Head of caudate nucleus (tissue), 42 donors: ENCODE measurements around the gene MAP1LC3B2.
A peak's percentile ranks its signal among the peaks of the same experiment; 100 is the strongest.
"Not testable (repeated sequence)": the region's sequence is repeated elsewhere in the genome, so short reads cannot be mapped to it uniquely, and the experiment has no call there.

Experiments used
- DNase-seq, 42 donors: peaks; one replicate each; pipeline versions ENCODE4 v3.0.0 to v3.0.0-alpha.2; 2020 to 2021; ENCODE audit warnings: mixed read lengths in 7 of 42
- intact Hi-C: fragments of 100-400 bp; cut with DNase I; formaldehyde crosslinking; loops from one replicate; pipeline ENCODE4 v1.15.0; 2022

MAP1LC3B2 gene

DNA sequence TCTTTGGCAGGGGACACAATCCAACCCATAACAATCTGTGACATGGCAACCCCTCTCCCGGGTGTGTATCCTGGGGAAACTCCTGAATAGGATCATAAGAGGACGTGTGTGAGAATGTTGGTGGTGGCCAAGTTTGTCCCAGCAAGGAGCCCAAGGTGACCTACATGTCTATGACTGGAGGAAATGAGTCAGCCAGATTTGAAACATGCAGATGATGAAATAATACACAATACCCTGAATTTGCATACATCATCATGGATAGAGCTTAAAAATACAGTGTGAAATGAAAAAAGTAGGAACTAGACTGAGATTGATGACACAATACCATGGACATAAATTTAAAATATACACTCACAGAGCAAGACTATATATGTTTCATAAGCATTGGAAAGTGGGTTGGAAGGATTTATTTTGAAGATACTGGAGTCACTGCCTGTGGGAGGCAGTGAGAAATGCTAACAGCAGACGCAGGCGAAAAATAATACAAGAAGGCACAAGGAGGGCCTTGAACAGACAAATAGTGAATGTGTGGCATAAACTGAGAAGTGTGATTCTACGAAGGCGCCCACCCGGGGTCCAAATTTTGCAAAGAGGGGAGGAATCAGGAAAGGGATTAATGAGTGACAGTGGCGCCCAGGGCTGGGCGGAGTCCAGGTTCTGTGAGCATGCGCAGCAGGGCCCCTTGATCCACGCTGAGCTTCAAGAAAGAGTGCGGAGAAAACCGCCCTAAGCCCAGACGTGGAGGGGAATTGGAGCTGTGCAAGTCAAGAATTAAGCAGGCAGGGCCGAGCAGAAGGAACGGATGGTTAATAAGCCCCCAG lies 7.0 kb upstream of the MAP1LC3B2 start:
- no peak for DNase-seq
- intact Hi-C loops: no loop called here

DNA sequence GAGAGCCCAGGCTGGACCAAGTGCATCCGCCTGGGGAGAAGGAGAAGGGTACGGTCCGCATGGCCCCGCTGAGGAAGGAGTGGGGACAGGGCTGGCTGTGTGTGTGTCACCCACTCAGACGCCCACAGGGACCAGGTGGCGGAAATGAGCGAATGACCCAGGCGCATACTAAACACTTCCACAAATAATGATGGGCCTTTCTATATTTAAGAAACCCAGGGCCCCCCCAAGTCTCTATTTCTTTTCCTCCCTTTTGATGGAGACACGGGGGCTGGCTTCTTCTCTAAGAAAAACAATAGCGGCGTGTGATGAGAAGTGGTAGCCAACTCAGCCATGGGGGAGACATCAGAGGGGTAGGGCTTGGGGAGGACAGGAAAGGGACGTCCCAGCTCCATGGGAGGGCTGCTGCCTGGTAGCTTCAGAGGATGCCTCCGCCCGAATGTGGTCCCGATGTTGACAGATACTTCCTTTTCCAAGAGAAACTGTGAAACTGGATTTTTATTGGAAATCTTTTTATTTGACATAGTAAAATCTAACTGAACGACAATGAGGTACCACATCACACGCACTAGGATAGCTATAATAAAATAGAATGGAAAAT lies 6.3 kb upstream of the MAP1LC3B2 start:
- intact Hi-C loops: no loop called here
- no peak for DNase-seq

DNA sequence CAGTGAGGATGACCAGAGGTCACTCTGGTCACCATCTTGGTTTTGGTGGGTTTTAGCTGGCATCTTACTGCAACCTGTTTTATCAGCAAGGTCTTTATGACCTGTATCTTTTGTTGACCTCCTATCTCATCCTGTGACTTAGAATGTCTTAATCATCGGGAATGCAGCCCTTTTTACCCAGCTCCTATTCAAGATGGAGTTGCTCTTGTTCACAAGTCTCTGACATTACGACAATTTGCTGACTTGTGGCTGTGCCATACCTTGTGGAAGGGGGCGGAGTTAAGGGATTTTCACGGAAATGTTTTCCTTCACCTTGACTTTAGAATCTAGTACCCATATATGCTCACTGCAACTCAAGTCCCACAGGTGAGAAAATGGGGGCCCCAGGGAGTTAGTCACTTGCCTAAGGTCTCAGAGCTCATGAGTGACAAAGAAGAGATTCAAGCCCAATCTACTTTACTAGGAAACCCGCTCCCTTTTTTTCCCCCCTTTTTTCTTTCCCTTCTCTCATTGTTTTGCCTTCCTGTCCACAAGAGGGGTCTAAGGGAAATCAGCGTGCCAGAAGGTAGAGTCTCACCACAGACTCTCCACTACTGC lies 2.7 kb upstream of the MAP1LC3B2 start:
- intact Hi-C loops: no loop called here
- no peak for DNase-seq

DNA sequence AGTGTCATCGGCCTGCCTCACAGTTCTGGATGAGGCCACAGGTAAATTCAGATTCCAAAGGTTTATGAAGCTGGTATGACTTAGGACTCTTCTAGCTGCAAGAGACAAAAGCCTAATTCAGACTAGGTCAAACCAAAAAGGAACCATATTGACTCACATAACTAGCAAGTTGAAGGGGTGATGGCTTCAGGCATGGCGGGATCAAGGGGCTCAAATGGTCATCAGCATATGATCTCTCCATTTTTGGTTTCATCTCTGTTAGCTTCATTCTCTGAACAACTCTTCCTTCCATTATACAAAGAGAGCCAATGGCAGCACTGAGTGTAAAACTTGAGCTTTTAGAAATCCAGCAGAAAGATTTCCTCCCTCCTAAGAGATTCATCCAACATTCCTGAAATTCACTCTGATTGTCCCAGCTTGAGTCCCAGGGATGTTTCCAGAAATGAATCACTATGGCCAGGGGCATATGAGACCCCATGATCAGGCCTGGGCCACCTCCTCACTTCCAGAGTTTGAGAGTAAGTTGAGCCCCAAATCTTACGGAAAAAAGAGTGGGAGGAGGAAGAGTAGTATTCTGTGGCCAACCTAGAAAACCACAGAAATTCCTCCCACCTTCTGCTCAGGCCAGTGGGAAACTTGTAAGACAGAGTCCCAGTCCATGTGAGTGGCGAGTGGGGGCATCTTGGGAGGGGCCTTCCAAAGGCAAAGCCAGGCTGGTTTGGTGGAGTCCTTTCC lies 2.0 kb upstream of the MAP1LC3B2 start:
- intact Hi-C loops: no loop called here

DNA sequence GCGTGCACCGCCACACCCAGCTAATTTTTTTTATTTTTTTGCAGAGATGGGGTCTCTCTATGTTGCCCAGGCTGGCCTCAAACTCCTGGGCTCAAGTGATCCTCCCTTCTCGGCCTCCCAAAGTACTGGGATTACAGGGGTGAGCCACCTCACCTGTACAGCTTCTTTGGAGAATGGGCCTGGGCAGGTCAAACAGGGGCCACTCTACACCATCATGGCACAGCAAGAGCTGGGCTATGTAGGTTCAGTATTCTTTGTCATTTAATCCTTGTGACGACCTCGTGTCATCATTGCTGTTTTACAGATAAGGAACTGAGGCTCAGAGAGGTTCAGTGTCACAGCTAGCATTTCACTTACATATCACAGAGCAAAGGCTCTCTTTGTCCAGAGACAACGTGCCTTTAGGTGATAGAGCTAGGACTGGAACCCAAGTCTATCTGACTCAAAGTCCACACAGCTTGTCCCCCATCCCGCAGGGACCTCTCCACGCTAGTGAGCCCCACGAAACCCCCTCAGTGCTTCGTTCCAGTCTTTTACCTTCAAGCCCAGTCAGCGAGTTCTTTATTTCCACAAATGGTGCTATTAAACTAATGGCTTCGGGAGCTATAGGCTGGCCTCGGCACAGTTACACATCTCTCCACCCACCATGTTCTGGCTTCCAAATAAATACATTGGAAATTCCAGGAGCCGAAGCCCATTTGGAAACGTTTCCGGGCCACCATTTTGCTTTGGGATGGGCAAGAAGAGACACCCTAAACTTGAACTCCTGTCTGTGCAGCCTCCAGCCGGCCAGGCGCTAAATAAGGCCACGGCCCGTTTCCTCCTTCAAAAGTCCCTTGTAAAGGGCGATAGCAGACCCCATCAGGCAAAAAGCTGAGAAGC lies 660 bp upstream of the MAP1LC3B2 start:
- DNase-seq: no peak
- intact Hi-C loops: no loop called here

More for the DNA sequence above, 2.0 kb upstream of the MAP1LC3B2 start:
- no peak for DNase-seq

DNA sequence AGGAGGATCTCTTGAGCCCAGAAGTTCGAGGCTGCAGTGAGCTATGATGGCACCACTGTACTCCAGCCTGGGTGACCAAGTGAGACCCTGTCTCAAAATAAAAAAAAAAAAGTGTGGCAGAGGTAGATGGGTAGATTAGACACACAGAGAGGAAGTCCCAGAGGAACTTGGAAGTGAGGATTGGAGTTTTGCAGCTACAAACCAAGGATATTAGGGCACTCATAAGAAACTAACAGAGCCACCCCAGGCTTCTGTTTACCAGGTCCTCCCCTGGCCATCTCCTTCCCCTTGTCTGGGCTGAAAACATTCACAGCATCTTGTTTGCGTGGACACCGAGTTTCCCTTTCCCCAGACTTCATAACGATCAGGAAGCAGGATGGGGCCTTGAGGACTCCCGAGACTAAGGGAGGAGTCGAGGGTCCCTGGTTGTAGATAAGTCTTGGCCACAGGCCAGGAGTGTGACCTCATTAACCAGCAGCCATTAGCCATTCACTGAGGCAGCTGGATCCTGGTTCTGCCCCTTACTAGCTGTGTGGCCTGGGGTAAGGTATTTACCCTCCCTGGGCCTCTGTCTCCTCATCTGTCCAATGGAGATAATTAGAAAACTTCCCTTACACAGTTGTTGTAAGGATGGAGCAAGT lies 2.1 kb downstream of the MAP1LC3B2 start:
- no peak for DNase-seq
- intact Hi-C loops: no loop called here

DNA sequence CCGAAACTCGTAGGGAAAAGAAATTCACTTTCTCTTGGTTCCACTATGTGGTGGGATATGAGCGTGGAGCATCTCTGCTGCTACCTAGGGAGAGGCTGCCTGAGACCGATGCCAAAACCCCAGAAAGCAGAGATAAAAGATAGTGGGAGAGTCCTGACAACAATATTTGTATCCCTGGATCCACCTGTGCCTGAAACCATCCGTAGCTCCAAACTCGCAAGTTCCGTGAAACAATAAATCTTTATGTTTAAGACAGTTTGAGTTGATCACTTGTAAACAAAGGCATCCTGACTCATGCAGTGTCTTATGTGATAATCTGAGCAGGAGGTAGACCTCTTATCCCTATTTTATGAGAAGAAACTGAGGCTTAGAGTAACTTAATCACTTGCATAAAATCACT lies 2.9 kb downstream of the MAP1LC3B2 start:
- intact Hi-C loops: no loop called here
- no peak for DNase-seq

DNA sequence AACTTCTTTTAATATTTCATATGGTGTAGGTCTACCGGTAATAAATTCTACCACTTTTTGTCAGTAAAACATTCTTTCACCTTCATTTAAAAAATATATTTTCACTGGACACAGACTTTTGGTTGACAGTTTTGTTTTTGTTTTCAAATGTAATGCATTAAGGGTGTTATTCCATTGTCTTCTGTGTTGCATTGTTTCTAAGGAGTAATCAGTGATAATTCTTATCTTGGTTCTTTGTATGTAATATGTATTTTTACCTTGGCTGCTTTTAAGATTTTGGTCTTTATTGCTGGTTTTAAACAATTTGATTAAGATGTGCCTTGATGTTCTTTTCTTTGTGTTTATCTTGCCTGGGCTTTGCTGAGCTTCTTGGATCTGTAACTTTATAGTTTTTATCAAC lies 4.1 kb downstream of the MAP1LC3B2 start:
- DNase-seq: no peak
- intact Hi-C loops: no loop called here

DNA sequence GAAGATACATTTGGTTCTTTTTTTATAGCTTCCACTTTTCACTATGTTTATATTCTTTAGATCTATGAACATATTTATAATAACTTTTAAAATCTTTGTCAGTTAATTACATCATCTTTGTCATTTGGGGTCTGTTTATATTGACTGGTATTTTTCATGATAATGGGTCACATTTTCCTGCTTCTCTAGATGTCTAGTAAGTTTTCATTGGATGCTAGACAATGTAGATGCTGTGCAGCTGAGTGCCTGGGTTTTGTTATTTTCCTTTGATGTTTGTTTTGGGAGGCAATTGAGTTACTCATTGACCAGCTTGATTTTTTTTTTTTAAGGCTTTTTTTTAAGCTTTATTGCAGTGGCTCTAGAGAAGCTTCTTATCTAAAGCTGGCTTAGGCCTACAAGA lies 4.9 kb downstream of the MAP1LC3B2 start:
- DNase-seq: no peak
- intact Hi-C loops: no loop called here

DNA sequence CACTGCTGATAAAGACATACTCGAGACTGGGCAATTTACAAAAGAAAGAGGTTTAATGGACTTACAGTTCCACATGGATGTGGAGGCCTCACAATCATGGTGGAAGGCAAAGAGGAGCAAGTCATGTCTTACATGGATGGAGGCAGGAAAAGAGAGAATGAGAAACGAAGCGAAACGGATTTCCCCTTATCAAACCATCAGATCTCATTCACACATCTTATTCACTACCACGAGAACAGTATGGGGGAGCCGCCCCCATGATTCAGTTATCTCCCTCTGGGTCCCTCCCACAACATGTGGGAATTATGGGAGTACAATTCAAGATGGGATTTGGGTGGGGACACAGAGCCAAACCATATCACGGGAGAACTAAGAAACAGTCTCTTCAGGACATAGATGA lies 6.0 kb downstream of the MAP1LC3B2 start:
- DNase-seq, intact Hi-C loops: not testable (repeated sequence)

DNA sequence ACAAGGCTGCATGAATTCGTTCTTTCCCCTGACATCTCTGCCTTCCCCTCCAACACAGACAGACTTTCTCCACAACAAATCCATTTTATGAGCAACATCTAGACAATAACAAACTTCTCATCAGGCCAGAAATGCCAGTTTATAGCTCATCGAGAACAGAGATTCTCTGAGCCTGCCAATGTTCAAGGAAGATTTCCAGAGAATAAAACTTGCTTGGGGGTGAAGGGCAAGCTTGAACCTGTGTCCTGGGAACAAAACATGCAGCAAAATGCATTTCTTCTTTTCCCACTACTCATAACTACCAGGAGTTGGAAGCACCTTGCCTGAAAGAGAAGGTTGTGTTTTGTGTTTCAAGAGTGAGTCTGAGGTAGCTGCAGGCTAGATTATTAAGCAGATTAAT lies 6.8 kb downstream of the MAP1LC3B2 start:
- intact Hi-C loops: no loop called here
- no peak for DNase-seq

DNA sequence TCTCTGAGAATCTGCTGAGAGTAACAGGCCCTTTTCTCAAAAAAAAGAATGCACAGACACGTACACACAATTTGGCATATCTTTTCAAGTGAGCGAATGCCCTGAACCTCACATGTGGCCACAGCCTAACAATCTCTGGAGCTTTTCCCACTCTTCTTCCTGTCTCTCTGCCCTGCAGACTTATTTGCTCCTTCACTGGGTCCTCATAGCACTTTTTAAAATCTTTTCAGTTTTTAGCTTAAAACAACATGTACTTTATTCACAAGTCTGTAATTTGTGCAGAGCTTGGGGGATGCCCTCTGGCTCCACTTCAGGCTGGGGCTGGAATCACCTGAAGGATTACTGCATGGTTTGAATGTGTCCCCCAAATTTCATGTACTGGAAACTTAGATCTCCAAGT lies 9.0 kb downstream of the MAP1LC3B2 start:
- intact Hi-C loops: no loop called here
- no peak for DNase-seq

DNA sequence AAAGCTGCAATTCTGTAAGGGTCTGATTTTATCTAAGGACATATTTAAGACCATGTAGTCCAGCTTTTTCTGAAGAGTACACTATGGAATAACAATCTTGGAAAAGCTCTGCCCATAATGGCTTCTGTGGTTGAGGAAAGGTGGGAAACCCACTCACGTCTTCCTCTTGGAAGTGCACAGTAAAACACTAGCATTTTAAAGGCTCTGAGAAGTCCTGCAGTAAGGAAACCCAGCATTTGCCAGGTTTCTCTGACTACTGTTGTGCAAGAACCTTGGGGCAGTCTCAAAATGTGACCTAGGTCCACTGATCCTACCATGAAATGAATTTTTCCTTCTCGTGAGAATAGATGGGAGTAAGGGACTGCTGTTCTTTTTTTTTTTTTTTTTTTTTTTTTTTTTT lies 11.9 kb downstream of the MAP1LC3B2 start:
- intact Hi-C loops: no loop called here
- no peak for DNase-seq

DNA sequence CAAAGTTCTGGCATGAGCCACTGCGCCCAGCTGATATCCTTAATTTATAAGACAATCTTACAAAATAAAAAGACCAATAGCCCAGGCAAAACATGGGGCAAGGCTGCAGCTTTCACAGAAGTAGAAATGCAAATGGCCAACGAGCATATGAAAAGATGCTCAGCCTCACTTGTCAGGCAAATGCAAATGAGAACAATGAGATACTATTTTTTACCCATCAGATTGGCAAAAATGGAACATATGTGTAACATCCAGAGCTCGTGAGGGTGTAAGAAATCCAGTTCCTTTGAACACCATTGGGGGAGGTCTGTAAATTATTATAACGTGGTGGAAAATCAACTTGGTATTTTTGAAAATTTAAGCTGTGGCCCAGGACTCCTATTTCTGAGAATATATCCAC lies 14.6 kb downstream of the MAP1LC3B2 start:
- DNase-seq: no peak
- intact Hi-C loops: no loop called here

DNA sequence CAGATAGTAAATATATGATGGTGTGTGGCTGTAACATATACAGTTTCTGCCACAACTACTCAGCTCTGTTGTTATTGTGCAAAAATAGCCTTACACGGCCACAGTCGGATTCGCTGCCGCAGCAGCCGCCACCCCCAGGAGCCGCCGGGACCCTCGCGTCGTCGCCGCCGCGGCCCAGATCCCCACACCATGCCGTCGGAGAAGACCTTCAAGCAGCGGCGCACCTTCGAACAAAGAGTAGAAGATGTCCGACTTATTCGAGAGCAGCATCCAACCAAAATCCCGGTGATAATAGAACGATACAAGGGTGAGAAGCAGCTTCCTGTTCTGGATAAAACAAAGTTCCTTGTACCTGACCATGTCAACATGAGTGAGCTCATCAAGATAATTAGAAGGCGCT lies 16.6 kb downstream of the MAP1LC3B2 start:
- DNase-seq, intact Hi-C loops: not testable (repeated sequence)

DNA sequence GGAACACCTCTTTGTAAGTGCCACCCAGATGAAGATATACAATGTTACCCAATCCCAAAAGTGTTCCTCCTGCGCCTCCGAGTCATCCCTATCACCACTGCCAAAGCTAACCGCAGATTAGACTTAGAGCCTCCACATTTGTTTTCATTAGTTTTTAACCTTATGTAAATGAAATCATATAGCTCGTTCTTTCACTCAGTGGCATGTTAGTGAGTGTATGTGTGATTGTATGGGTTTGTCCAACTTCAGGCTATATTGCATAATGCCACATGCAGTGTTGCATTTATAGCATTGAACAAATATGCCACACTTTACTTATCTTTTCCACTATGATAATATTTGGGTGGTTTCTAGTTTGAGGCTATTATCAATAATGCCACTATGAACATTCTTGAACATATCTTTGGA lies 18.0 kb downstream of the MAP1LC3B2 start:
- intact Hi-C loops: no loop called here
- DNase-seq: no peak

DNA sequence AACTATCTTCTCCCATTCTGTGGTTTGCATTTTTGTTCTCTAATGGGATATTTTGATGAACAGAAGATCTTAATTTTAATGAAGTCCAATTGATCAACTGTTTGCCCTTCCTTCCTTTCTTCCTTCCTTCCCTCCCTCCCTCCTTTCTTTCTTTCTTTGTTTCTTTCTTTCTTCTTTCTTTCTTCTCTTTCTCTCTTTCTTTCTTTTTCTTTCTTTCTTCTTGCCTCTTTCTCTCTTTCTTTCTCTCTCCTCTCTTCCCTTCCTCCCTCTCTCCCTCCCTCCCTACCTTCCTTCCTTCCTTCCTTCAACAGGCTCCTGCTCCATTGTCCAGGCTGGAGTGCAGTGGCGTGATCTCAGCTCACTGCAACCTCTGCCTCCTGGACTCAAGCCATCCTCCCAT lies 18.9 kb downstream of the MAP1LC3B2 start:
- intact Hi-C loops: no loop called here
- DNase-seq: no peak

DNA sequence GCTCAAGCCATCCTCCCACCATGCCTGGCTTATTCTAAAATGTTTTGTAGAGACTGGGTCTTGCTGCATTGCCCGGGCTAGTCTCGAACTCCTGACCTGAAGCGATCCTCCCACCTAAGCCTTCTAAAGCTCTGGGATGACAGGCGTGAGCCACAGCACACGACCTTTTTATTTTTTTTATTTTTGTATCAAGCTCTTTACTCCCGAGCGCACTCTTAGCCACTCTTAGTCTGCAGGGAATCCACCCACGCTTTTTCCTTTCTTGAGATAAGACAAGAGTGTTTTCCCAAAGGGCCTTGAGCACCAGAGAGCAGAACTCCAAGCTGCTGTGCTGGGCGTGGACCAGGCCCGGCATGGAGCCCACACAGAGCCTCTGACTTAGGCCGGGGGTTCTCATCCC lies 23.4 kb downstream of the MAP1LC3B2 start:
- peak in 1 of 42 donors; percentile 7 for DNase-seq
- intact Hi-C loops: no loop called here
